ENCODE measurements around the gene PPP1R9B. TPM values are rescaled to one million over a fixed set of nuclear protein-coding genes. Genes with fewer than 3 reads are reported as not detected.
A peak's percentile ranks its signal among the peaks of the same experiment; 100 is the strongest.

Gene PPP1R9B
- total RNA-seq, 4 donors from 2014 or later = 23.3 to 38.1 (median 30.8) TPM

GRCh38 chr17:50145532-50146229, 4.8 kb downstream of the PPP1R9B start:
- Histone ChIP-seq H3K4me1 (peaks cover 0 to 84% (median 36%) of the 10 kb centered on the region in 3 donors), H3K36me3 (peaks cover 0 to 49% of the 10 kb centered on the region in 2 donors), H3K27ac (peak overlapping the region in 3 of 4 donors; percentile 91 to 97 (median 95)), H3K4me3 (peak overlapping the region in 1 of 2 donors; percentile 1), H3K9me3 (no peaks in the 10 kb centered on the region), H3K27me3 (no peaks in the 10 kb centered on the region)
- no peak for ATAC-seq
- TF ChIP-seq EP300 (IDR thresholded peaks at IDR 0.05) (no peak), CTCF (IDR thresholded peaks at IDR 0.05) (no peak), POLR2AphosphoS5 (IDR thresholded peaks at IDR 0.05) (no peak), POLR2A (IDR thresholded peaks at IDR 0.05) (no peak)
- WGBS, 2 donors (ENCODE audit: low coverage in 1 of 2) = 42 to 61% methylated on average over 2 to 8 of the region's 11 CpGs

- 57% methylated on average over 2 of the region's 16 CpGs; no CpG with 5 or more reads in 1 of the 2 donors for WGBS, 2 donors (ENCODE audit: low coverage in 1 of 2)
- Histone ChIP-seq H3K27ac (peak overlapping the region in 3 of 4 donors; percentile 91 to 97 (median 95)), H3K36me3 (peaks cover 0 to 56% of the 10 kb centered on the region in 2 donors), H3K4me1 (peaks cover 0 to 91% (median 43%) of the 10 kb centered on the region in 3 donors), H3K27me3 (no peaks in the 10 kb centered on the region), H3K9me3 (no peaks in the 10 kb centered on the region), H3K4me3 (no peak overlapping the region)
- ATAC-seq = no peak
- no peak for TF ChIP-seq POLR2AphosphoS5 (IDR thresholded peaks at IDR 0.05)
These were observed 5.5 kb downstream of the PPP1R9B start for GRCh38 chr17:50144845-50145531.

DNA sequence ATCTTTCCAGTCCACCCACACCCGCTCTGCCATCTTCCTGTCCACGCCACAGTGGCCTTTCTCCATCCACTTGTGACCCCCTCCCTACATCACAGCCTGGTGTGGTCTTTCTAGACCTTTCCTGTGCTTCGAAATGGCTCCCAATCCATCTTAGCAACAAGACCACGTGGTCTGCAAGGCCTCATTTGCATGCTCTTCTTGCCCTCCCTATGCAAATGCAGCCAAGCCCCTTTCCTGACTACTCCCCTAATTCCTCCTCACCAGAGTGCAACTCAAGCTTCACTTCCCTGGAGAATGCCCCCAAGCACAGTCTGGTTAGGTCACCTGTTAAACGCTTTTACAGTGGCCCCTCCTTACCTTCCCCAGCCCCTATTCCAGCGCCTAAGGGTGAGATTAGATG, 6.1 kb downstream of the PPP1R9B start:
- TF ChIP-seq POLR2A (IDR thresholded peaks at IDR 0.05) = no peak
- no peak for TF ChIP-seq POLR2AphosphoS5 (IDR thresholded peaks at IDR 0.05)
- TF ChIP-seq CTCF (IDR thresholded peaks at IDR 0.05) = no peak
- TF ChIP-seq EP300 (IDR thresholded peaks at IDR 0.05) = no peak

GRCh38 chr17:50143461-50144176, 6.9 kb downstream of the PPP1R9B start:
- peaks cover 0 to 87% (median 43%) of the 10 kb centered on the region in 3 donors for H3K4me1 ChIP-seq
- no peak overlapping the region for H3K4me3 ChIP-seq

More for the DNA sequence above, 6.1 kb downstream of the PPP1R9B start:
- no peak overlapping the region for H3K4me3 ChIP-seq
- ATAC-seq = no peak
- no peaks in the 10 kb centered on the region for H3K9me3 ChIP-seq
- WGBS, 2 donors (ENCODE audit: low coverage in 1 of 2) = 70 to 77% methylated on average over 4 to 6 of the region's 6 CpGs
- H3K36me3 ChIP-seq = peaks cover 0 to 62% of the 10 kb centered on the region in 2 donors
- peaks cover 0 to 92% (median 43%) of the 10 kb centered on the region in 3 donors for H3K4me1 ChIP-seq
- no peaks in the 10 kb centered on the region for H3K27me3 ChIP-seq
- H3K27ac ChIP-seq = peak overlapping the region in 2 of 4 donors; percentile 91 to 97

More at GRCh38 chr17:50143461-50144176, 6.9 kb downstream of the PPP1R9B start:
- Histone ChIP-seq H3K27ac (peak overlapping the region in 1 of 4 donors; percentile 97), H3K9me3 (no peaks in the 10 kb centered on the region), H3K36me3 (peaks cover 0 to 69% of the 10 kb centered on the region in 2 donors), H3K27me3 (no peaks in the 10 kb centered on the region)
- no peak for ATAC-seq
- WGBS, 2 donors (ENCODE audit: low coverage in 1 of 2) = 94% methylated on average over 3 of the region's 20 CpGs; no CpG with 5 or more reads in 1 of the 2 donors
- TF ChIP-seq POLR2AphosphoS5 (IDR thresholded peaks at IDR 0.05) (no peak), CTCF (IDR thresholded peaks at IDR 0.05) (no peak)
